ENCODE results near the gene SYNGR4.
A peak's percentile ranks its signal among the peaks of the same experiment; 100 is the strongest.

The SYNGR4 gene

DNA sequence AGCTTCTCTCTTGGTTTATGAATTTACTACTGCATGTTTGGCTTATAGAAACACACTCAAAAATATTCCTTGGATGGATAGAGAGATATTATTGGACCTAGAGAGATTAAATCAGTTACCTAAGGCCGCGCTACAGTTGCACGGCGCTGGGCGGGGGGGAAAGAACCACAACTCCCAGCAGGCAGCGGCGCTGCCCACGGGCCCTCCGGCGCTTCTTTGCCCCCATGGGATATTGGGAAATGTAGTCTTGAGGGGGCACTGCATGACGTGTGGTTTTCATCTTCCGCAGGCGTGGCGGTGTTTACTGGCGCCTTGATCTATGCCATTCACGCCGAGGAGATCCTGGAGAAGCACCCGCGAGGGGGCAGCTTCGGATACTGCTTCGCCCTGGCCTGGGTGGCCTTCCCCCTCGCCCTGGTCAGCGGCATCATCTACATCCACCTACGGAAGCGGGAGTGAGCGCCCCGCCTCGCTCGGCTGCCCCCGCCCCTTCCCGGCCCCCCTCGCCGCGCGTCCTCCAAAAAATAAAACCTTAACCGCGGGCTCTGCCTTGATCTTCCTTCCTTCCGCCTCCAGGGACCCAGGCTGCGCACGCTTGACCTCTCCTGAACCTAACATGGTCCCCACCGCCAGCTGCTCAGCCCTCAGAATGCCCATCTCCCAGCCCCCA is 34.0 kb upstream of the SYNGR4 start:
- Histone ChIP-seq H3K27ac (ENCODE audit: low read length) (peak overlapping the region; percentile 60), H3K9me3 (ENCODE audit: control insufficient read depth in 2 of 2, low read length in 2 of 2) (no peaks in the 10 kb centered on the region), H3K36me3 (ENCODE audit: control insufficient read depth in 2 of 2, insufficient read depth in 2 of 2, low read length in 2 of 2) (peaks cover 9 to 15% of the 10 kb centered on the region in 2 donors), H3K4me3 (ENCODE audit: low read length in 2 of 2) (peak overlapping the region in 1 of 2 donors; percentile 52), H3K27me3 (ENCODE audit: control insufficient read depth in 1 of 2, insufficient read depth in 2 of 2, low read length in 2 of 2) (no peaks in the 10 kb centered on the region), H3K9ac (ENCODE audit: low read length in 2 of 2) (no peak overlapping the region), H3K4me1 (ENCODE audit: control insufficient read depth, insufficient read depth, low read length) (peaks cover 55% of the 10 kb centered on the region)

DNA sequence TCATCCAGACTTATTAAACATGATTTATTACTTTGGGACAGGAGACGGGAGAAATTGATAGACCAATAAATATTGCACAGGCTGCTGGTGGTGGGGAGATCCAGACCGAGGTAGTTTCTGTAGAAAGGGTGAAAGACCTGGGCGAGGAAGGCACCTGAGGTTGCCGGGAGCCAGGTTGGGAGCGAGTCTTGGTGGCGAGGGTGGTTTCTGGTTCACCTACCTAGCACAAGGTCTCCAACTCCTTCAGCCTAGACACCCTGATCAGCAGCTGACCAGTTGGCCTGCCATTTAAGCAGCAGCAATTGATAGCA is 31.9 kb upstream of the SYNGR4 start:
- H3K9ac ChIP-seq (ENCODE audit: low read length in 2 of 2), result no peak overlapping the region
- no peaks in the 10 kb centered on the region for H3K27me3 ChIP-seq (ENCODE audit: control insufficient read depth in 1 of 2, insufficient read depth in 2 of 2, low read length in 2 of 2)
- no peaks in the 10 kb centered on the region for H3K9me3 ChIP-seq (ENCODE audit: control insufficient read depth in 2 of 2, low read length in 2 of 2)
- H3K4me1 ChIP-seq (ENCODE audit: control insufficient read depth, insufficient read depth, low read length), result peaks cover 39% of the 10 kb centered on the region
- H3K36me3 ChIP-seq (ENCODE audit: control insufficient read depth in 2 of 2, insufficient read depth in 2 of 2, low read length in 2 of 2), result peaks cover 9 to 15% of the 10 kb centered on the region in 2 donors
- H3K4me3 ChIP-seq (ENCODE audit: low read length in 2 of 2), result peak overlapping the region; percentile 72 to 75
- peak overlapping the region; percentile 92 for H3K27ac ChIP-seq (ENCODE audit: low read length)

DNA sequence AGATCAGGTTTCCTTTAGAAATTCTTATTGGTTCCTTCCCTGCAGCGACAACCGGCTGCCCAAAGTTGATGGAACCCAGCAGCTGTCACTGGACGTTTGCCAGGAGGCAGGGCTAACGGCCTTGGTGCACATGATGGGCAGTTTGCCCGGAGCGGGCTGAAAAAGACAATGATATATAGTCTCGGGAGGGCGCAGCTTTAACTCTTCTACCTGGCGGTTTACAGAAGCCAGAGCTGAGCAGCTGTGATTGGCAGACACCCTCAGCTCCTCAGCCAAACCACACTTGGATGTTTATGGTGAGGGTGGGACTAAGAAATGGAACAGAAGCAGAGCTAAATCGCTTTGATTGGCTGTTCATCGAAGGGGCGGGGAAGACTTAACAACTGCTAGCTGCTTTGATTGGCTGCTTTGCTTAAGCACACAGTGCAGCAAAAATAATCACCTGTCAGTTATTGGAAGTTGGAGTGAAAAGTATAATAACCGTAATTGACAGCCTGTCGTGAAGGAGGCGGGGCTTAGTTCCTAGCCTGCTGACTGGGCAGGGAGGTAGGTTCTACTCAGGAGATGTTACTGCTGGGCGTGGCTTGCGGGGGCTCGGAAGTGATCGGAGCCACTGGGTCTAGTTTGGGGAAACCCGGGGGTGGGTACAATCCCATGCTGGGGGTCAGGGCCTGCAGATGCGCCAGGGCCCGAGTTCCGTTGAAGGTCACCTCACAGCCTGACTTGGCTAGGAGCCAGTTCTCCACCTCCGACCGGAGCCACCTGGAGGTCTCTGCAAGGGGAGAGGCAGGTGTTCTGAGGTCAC is 31.3 kb upstream of the SYNGR4 start:
- Histone ChIP-seq H3K36me3 (ENCODE audit: control insufficient read depth in 2 of 2, insufficient read depth in 2 of 2, low read length in 2 of 2) (peaks cover 9 to 15% of the 10 kb centered on the region in 2 donors), H3K9me3 (ENCODE audit: control insufficient read depth in 2 of 2, low read length in 2 of 2) (no peaks in the 10 kb centered on the region), H3K4me3 (ENCODE audit: low read length in 2 of 2) (peak overlapping the region; percentile 72 to 75), H3K27me3 (ENCODE audit: control insufficient read depth in 1 of 2, insufficient read depth in 2 of 2, low read length in 2 of 2) (no peaks in the 10 kb centered on the region), H3K9ac (ENCODE audit: low read length in 2 of 2) (peak overlapping the region in 1 of 2 donors; percentile 78), H3K27ac (ENCODE audit: low read length) (peak overlapping the region; percentile 92), H3K4me1 (ENCODE audit: control insufficient read depth, insufficient read depth, low read length) (peaks cover 35% of the 10 kb centered on the region)

DNA sequence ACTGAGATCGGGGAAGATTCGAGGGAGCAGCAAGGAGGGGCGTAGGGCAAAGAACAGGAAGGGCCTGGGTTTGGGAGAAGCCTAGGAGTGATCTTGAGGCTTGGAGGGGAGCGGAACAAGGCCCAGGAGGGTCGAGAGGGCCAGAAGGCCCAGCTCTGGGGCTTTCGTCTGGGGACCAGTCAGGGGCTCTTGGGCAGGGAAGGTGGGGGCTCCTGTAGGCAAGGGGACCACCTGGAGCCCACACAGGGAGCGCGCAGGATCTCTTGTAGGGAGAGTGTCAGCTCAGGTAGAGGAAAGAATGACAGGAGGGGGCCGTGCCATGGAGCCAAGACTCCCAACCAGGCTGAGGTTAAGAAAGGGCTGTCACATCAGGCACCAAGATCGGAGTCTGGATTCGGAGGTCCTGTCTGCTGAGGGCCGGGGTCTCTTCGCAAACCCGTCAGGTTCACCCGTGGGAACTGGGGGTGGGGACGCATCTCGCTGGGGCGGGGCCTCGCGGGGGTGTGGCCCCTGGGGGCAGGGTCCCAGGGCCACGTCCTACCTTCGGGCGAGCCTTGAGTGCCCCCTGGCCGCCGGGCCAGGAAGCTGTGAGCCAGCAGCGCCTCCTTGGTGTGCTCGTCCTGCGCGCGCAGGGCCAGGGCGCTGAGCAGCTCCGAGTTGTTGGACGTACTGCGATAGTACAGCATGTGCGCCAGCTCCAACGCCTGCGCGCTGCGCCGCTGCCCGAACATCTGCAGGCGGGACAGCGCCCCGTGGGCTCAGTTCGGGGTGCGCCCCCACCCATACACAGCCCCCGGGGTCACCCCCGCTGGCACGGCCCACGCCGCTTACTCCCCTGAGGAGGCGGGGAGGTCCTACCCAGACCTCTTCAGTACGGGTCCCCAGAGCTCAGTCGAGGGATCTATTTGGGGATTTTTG is 30.4 kb upstream of the SYNGR4 start:
- Histone ChIP-seq H3K4me3 (ENCODE audit: low read length in 2 of 2) (peak overlapping the region; percentile 72 to 75), H3K9me3 (ENCODE audit: control insufficient read depth in 2 of 2, low read length in 2 of 2) (no peaks in the 10 kb centered on the region), H3K4me1 (ENCODE audit: control insufficient read depth, insufficient read depth, low read length) (peaks cover 35% of the 10 kb centered on the region), H3K27me3 (ENCODE audit: control insufficient read depth in 1 of 2, insufficient read depth in 2 of 2, low read length in 2 of 2) (no peaks in the 10 kb centered on the region), H3K36me3 (ENCODE audit: control insufficient read depth in 2 of 2, insufficient read depth in 2 of 2, low read length in 2 of 2) (peaks cover 7 to 15% of the 10 kb centered on the region in 2 donors), H3K27ac (ENCODE audit: low read length) (peak overlapping the region; percentile 92), H3K9ac (ENCODE audit: low read length in 2 of 2) (peak overlapping the region; percentile 26 to 78)

DNA sequence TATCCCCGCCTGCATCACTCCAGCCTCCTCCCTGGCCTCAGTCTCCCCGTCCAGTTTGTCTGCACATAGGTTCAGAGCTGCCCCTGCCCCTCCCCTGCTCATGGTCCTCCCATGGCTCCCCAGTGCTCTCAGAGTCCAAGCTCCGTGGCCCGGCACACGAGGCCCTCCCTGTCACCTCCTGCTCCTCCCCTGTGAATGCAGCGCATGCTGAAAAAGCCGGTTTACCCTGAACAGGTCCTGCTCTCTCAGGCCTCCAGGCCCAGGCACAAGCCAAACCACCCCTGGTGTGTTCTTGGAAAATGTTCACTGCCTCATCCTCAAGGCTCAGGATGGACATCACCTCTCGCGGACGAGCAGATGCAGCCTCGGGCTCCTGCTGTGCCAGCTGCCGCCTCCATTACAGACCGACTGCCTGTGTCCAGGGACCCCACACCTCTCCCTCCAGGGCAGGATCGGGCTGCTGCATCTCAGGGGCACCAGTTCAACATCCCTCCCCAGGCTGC is 25.9 kb upstream of the SYNGR4 start:
- H3K4me1 ChIP-seq (ENCODE audit: control insufficient read depth, insufficient read depth, low read length), result peaks cover 8% of the 10 kb centered on the region
- H3K27me3 ChIP-seq (ENCODE audit: control insufficient read depth in 1 of 2, insufficient read depth in 2 of 2, low read length in 2 of 2), result no peaks in the 10 kb centered on the region
- no peak overlapping the region for H3K27ac ChIP-seq (ENCODE audit: low read length)
- H3K36me3 ChIP-seq (ENCODE audit: control insufficient read depth in 2 of 2, insufficient read depth in 2 of 2, low read length in 2 of 2), result peaks cover 0 to 3% of the 10 kb centered on the region in 2 donors
- H3K9me3 ChIP-seq (ENCODE audit: control insufficient read depth in 2 of 2, low read length in 2 of 2), result no peaks in the 10 kb centered on the region
- no peak overlapping the region for H3K4me3 ChIP-seq (ENCODE audit: low read length in 2 of 2)
- no peak overlapping the region for H3K9ac ChIP-seq (ENCODE audit: low read length in 2 of 2)

DNA sequence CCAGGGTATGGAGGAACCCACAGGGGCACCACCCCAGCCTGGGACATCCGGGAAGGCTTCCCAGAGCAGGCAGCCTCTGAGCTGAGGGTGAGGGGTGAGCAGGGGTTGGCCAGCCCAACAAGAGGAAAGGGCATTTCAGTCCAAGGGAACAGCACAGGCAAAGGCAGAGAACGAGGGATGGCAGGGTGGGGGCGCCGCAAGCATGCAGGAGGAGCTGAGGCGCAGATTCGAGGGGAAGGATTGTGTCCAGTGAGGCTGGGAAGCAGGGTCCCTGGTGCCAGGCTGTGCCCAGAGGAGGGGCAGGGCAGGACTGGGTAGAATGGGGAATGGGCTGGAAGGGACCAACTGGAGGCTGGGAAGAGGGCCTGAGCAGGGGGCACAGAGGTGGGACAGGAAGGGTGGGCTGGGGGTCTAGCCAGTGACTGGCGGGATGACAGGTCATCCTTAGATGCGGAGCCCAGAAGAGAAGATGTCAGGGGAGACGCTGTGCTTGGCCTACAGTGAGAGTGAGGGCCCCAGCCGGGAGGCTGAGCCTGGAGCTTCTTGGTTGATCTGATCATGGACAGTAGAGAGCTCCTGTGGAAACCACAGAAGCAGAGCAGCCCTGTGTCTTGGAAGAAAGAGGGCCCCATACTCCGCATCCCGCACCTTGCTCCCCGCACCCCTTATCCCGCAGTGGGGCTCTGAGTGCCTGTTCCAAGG is 25.2 kb upstream of the SYNGR4 start:
- Histone ChIP-seq H3K4me1 (ENCODE audit: control insufficient read depth, insufficient read depth, low read length) (peaks cover 2% of the 10 kb centered on the region), H3K27me3 (ENCODE audit: control insufficient read depth in 1 of 2, insufficient read depth in 2 of 2, low read length in 2 of 2) (no peaks in the 10 kb centered on the region), H3K4me3 (ENCODE audit: low read length in 2 of 2) (no peak overlapping the region)

DNA sequence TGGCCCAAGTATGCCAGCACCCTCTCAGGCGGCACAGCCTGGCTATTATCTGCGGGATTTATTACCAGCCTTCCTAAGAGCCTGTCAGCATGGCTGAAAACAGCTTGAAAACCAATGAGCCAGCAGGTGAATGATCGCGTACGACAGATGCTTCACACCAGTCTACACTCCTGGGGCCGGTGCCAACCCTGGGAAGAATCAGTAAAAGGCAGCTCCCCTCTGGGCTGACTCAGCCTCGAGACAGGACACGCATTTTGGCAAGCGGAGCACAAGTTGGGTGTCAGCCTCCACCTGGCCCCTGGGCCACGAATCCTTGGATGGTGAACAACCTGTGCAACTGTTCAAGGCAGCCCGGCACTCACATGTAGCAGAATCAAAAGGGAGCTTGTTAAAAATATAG is 23.2 kb upstream of the SYNGR4 start:
- H3K27ac ChIP-seq (ENCODE audit: low read length), result no peak overlapping the region
- H3K9ac ChIP-seq (ENCODE audit: low read length in 2 of 2), result no peak overlapping the region
- H3K27me3 ChIP-seq (ENCODE audit: control insufficient read depth in 1 of 2, insufficient read depth in 2 of 2, low read length in 2 of 2), result no peaks in the 10 kb centered on the region
- peaks cover 0 to 3% of the 10 kb centered on the region in 2 donors for H3K36me3 ChIP-seq (ENCODE audit: control insufficient read depth in 2 of 2, insufficient read depth in 2 of 2, low read length in 2 of 2)
- H3K4me3 ChIP-seq (ENCODE audit: low read length in 2 of 2), result no peak overlapping the region
- H3K9me3 ChIP-seq (ENCODE audit: control insufficient read depth in 2 of 2, low read length in 2 of 2), result no peaks in the 10 kb centered on the region
- H3K4me1 ChIP-seq (ENCODE audit: control insufficient read depth, insufficient read depth, low read length), result no peaks in the 10 kb centered on the region

More for the DNA sequence above, 25.2 kb upstream of the SYNGR4 start:
- Histone ChIP-seq H3K9ac (ENCODE audit: low read length in 2 of 2) (no peak overlapping the region), H3K27ac (ENCODE audit: low read length) (no peak overlapping the region), H3K9me3 (ENCODE audit: control insufficient read depth in 2 of 2, low read length in 2 of 2) (no peaks in the 10 kb centered on the region), H3K36me3 (ENCODE audit: control insufficient read depth in 2 of 2, insufficient read depth in 2 of 2, low read length in 2 of 2) (peaks cover 0 to 3% of the 10 kb centered on the region in 2 donors)

DNA sequence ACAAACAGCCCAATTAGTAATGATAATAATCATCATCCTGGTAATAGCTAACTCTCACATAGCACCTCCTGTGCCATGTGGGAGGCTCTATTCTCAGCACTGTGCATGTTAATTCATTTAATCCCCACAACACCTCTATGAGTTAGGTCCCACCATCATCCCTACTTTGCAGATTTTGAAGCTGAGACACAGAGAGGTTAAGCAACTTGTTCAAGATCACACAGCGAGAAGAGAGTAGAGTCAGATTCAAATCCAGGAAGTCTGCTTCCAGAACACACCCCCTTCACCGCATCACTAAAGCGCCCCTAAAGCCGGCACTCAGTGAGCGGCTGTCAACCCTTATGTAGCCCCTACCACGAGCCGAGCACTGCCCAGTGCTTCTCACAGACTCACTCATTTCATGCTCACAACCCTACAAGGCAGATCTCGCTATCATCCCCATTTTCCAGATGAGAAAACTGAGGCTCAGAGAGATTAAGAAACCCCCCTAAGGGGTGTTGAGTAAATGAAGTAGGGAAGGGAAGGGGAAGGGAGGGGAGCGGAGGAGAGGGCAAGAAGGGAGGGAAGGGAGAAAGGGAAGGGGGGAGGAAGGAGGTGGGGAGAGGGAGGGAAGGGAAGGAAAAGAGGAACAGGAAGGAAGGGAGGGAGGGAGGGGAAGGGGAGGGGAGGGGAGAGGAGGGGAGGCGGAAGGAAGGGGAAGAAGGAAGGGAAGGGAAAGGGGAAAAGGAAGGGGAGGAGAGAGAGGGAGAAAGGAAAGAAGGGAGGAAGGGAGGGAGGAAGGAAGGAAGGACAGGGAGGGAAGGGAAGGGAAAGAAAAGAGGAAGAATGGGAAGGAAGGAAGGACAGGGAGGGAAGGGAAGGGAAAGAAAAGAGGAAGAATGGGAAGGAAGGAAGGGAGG is 22.4 kb upstream of the SYNGR4 start:
- peaks cover 0 to 3% of the 10 kb centered on the region in 2 donors for H3K36me3 ChIP-seq (ENCODE audit: control insufficient read depth in 2 of 2, insufficient read depth in 2 of 2, low read length in 2 of 2)
- no peaks in the 10 kb centered on the region for H3K9me3 ChIP-seq (ENCODE audit: control insufficient read depth in 2 of 2, low read length in 2 of 2)
- H3K27me3 ChIP-seq (ENCODE audit: control insufficient read depth in 1 of 2, insufficient read depth in 2 of 2, low read length in 2 of 2), result no peaks in the 10 kb centered on the region
- no peaks in the 10 kb centered on the region for H3K4me1 ChIP-seq (ENCODE audit: control insufficient read depth, insufficient read depth, low read length)
- no peak overlapping the region for H3K9ac ChIP-seq (ENCODE audit: low read length in 2 of 2)
- no peak overlapping the region for H3K4me3 ChIP-seq (ENCODE audit: low read length in 2 of 2)
- H3K27ac ChIP-seq (ENCODE audit: low read length), result no peak overlapping the region

DNA sequence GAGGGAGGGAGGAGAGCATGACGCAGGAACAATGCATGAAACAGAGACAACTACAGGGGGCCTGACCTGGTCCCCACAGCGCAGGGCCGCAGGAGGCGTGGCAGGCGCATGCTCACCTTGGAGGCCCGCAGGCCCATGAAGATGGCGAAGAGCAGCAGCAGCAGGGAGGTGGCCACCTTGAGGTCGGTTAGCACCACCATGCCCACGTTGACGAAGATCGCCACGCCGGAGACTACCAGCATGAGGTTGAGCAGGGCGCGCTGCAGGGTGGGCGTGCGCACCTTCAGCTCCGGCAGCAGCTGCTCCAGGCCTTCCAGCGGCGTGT is 21.8 kb upstream of the SYNGR4 start:
- Histone ChIP-seq H3K9me3 (ENCODE audit: control insufficient read depth in 2 of 2, low read length in 2 of 2) (no peaks in the 10 kb centered on the region), H3K36me3 (ENCODE audit: control insufficient read depth in 2 of 2, insufficient read depth in 2 of 2, low read length in 2 of 2) (peaks cover 0 to 3% of the 10 kb centered on the region in 2 donors), H3K27me3 (ENCODE audit: control insufficient read depth in 1 of 2, insufficient read depth in 2 of 2, low read length in 2 of 2) (no peaks in the 10 kb centered on the region), H3K9ac (ENCODE audit: low read length in 2 of 2) (no peak overlapping the region), H3K4me3 (ENCODE audit: low read length in 2 of 2) (no peak overlapping the region), H3K4me1 (ENCODE audit: control insufficient read depth, insufficient read depth, low read length) (no peaks in the 10 kb centered on the region), H3K27ac (ENCODE audit: low read length) (no peak overlapping the region)

All from stomach smooth muscle (tissue), 2 donors.